ENCODE results near the gene SUSD5. TPM values are rescaled to one million over a fixed set of nuclear protein-coding genes. Genes with fewer than 3 reads are reported as not detected.

Gene SUSD5
- polyA plus RNA-seq, 1 of the 3 experiments (the other 2 are of a cell fraction) = 1.2 TPM

DNA sequence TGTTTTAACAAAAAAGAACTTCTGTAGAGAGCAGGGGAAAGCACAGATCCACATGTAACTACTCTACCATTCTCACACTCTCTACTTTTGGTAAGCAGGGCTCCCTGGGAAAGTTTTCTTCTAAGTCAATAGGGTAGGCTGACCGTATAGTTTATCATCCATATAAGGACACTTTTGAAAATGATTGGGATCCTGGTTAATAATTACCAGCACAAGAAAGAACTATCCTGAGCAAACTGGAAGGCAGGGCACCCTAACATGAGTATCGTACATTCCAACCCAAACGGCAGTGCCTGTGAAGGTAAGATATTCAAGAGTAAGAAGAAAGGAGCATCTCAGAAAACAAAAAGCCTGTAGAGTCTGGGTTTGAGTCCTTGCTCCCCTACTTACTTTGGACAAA is 22.1 kb downstream of the SUSD5 start:
- Histone ChIP-seq H3K9ac (no peak overlapping the region), H3K36me3 (replicated peaks in 1 of 2; ENCODE audit: control insufficient read depth in 1 of 2, insufficient read depth in 2 of 2, low read length in 1 of 2) (no peaks in the 10 kb centered on the region), H3K27me3 (ENCODE audit: insufficient read depth) (no peaks in the 10 kb centered on the region), H3K79me2 (ENCODE audit: insufficient read depth) (no peaks in the 10 kb centered on the region), H3K9me2 (no peaks in the 10 kb centered on the region), H2AFZ (ENCODE audit: low read depth) (no peak overlapping the region), H3K4me1 (ENCODE audit: control insufficient read depth in 1 of 2, insufficient read depth in 2 of 2, low read depth in 1 of 2, low read length in 1 of 2) (no peaks in the 10 kb centered on the region), H3K9me3 (no peaks in the 10 kb centered on the region), H3F3A (replicated peaks; ENCODE audit: insufficient read depth) (no peaks in the 10 kb centered on the region), H3K4me3 (ENCODE audit: low read depth in 2 of 2, low read length in 1 of 2) (no peak overlapping the region), H3K4me2 (no peak overlapping the region), H3K27ac (ENCODE audit: low read depth in 2 of 2, low read length in 1 of 2) (no peak overlapping the region), H4K20me1 (ENCODE audit: insufficient read depth) (no peaks in the 10 kb centered on the region)
- ChIA-PET CTCF (no interaction called here), POLR2A (no interaction called here)
- no peak for TF ChIP-seq FOXM1 (IDR thresholded peaks at IDR 0.05; ENCODE audit: low read depth)
- no peak for TF ChIP-seq YY1 (IDR thresholded peaks at IDR 0.05; ENCODE audit: low read depth)
- no peak for TF ChIP-seq ELF1 (IDR thresholded peaks at IDR 0.05)
- TF ChIP-seq GABPA (IDR thresholded peaks at IDR 0.05; ENCODE audit: low read depth) = no peak
- no peak for TF ChIP-seq NFIC (IDR thresholded peaks at IDR 0.05; ENCODE audit: borderline replicate concordance)
- TF ChIP-seq, protein P1, sequence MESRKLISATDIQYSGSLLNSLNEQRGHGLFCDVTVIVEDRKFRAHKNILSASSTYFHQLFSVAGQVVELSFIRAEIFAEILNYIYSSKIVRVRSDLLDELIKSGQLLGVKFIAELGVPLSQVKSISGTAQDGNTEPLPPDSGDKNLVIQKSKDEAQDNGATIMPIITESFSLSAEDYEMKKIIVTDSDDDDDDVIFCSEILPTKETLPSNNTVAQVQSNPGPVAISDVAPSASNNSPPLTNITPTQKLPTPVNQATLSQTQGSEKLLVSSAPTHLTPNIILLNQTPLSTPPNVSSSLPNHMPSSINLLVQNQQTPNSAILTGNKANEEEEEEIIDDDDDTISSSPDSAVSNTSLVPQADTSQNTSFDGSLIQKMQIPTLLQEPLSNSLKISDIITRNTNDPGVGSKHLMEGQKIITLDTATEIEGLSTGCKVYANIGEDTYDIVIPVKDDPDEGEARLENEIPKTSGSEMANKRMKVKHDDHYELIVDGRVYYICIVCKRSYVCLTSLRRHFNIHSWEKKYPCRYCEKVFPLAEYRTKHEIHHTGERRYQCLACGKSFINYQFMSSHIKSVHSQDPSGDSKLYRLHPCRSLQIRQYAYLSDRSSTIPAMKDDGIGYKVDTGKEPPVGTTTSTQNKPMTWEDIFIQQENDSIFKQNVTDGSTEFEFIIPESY (IDR thresholded peaks at IDR 0.05; ENCODE audit: borderline replicate concordance, low read depth) = no peak
- TF ChIP-seq, protein P2, sequence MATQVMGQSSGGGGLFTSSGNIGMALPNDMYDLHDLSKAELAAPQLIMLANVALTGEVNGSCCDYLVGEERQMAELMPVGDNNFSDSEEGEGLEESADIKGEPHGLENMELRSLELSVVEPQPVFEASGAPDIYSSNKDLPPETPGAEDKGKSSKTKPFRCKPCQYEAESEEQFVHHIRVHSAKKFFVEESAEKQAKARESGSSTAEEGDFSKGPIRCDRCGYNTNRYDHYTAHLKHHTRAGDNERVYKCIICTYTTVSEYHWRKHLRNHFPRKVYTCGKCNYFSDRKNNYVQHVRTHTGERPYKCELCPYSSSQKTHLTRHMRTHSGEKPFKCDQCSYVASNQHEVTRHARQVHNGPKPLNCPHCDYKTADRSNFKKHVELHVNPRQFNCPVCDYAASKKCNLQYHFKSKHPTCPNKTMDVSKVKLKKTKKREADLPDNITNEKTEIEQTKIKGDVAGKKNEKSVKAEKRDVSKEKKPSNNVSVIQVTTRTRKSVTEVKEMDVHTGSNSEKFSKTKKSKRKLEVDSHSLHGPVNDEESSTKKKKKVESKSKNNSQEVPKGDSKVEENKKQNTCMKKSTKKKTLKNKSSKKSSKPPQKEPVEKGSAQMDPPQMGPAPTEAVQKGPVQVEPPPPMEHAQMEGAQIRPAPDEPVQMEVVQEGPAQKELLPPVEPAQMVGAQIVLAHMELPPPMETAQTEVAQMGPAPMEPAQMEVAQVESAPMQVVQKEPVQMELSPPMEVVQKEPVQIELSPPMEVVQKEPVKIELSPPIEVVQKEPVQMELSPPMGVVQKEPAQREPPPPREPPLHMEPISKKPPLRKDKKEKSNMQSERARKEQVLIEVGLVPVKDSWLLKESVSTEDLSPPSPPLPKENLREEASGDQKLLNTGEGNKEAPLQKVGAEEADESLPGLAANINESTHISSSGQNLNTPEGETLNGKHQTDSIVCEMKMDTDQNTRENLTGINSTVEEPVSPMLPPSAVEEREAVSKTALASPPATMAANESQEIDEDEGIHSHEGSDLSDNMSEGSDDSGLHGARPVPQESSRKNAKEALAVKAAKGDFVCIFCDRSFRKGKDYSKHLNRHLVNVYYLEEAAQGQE (IDR thresholded peaks at IDR 0.05; ENCODE audit: low read depth, low read length) = no peak
- no peak for TF ChIP-seq CHD2 (IDR thresholded peaks at IDR 0.05; ENCODE audit: low read length, partially characterized antibody)
- TF ChIP-seq POLR2AphosphoS5 (IDR thresholded peaks at IDR 0.05; ENCODE audit: low read depth, low read length) = no peak
- no peak for TF ChIP-seq RAD21 (IDR thresholded peaks at IDR 0.05; ENCODE audit: low read length)
- TF ChIP-seq JUND (IDR thresholded peaks at IDR 0.05) = no peak
- TF ChIP-seq, protein P3, sequence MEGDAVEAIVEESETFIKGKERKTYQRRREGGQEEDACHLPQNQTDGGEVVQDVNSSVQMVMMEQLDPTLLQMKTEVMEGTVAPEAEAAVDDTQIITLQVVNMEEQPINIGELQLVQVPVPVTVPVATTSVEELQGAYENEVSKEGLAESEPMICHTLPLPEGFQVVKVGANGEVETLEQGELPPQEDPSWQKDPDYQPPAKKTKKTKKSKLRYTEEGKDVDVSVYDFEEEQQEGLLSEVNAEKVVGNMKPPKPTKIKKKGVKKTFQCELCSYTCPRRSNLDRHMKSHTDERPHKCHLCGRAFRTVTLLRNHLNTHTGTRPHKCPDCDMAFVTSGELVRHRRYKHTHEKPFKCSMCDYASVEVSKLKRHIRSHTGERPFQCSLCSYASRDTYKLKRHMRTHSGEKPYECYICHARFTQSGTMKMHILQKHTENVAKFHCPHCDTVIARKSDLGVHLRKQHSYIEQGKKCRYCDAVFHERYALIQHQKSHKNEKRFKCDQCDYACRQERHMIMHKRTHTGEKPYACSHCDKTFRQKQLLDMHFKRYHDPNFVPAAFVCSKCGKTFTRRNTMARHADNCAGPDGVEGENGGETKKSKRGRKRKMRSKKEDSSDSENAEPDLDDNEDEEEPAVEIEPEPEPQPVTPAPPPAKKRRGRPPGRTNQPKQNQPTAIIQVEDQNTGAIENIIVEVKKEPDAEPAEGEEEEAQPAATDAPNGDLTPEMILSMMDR (IDR thresholded peaks at IDR 0.05) = no peak
- WGBS (ENCODE audit: low lambda C conversion rate) = 85% methylated on average over 3 of the region's 3 CpGs
- DNase-seq = no peak

All from SK-N-SH (cell line).